ENCODE measurements around the gene OAS2.
"Not testable (repeated sequence)": the region's sequence is repeated elsewhere in the genome, so short reads cannot be mapped to it uniquely, and the experiment has no call there.

OAS2 gene

DNA sequence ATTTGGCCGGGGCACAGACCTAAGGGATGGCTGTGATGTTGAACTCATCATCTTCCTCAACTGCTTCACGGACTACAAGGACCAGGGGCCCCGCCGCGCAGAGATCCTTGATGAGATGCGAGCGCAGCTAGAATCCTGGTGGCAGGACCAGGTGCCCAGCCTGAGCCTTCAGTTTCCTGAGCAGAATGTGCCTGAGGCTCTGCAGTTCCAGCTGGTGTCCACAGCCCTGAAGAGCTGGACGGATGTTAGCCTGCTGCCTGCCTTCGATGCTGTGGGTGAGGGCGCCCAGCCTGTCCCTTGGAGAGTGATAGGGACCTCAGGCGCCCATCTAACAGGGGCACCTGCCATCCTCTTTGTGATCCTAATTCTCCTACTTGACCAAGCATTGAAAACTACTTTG lies 27.6 kb upstream of the OAS2 start:
- no peak for DNase-seq

- DNase-seq: not testable (repeated sequence)
Measured at GRCh38 chr12:112957125-112957524, 21.2 kb upstream of the OAS2 start.

- no peak for DNase-seq
Measured at GRCh38 chr12:112961074-112961473, 17.2 kb upstream of the OAS2 start.

DNA sequence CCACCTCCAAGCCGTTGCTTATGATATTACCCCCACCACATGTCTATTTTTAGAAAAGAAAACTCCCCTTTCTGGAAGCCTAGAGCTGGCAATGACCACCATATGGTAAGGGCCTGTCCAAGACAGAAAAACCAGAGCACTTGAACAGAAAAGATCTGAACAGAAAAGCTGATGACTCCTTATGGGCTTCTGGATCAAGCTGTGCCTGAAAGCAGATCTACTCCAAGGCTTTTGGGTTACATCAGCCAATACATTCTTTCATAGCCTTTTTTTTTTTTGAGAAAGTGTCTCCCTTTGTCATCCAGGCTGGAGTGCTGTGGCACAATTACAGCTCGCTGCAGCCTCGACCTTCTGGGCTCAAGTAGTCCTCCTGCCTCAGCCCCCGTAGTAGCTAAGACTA lies 16.8 kb upstream of the OAS2 start:
- DNase-seq: no peak

- no peak for DNase-seq
Measured at GRCh38 chr12:112962561-112962960, 15.8 kb upstream of the OAS2 start.

DNA sequence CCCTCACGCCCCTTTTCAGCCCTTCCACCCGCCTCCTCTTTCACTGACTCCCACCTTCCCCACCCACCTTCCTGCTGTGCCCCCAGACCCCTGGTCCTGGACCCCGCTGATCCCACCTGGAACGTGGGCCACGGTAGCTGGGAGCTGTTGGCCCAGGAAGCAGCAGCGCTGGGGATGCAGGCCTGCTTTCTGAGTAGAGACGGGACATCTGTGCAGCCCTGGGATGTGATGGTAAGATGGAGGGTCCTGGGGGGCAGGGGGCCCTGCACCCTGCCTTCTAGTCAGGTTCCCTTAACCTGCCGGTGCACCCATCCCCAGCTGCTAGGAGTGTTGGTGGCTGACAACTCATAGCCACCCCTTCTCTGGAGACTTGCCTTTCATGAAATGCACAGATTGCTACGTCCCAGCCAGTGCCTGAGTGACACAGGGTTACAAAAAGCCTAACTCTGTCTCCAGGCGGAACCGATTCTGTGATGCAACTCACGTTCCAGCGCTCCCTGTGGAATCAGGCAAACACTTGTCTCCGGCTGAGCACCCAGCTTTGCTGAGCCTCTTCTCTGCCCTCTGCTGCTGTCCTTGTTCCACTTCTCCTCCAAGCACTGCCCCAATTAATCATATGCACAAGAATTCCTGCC lies 15.0 kb upstream of the OAS2 start:
- no peak for DNase-seq

- no peak for DNase-seq
Measured at GRCh38 chr12:112964067-112964670, 14.2 kb upstream of the OAS2 start.

- DNase-seq: no peak
Measured at GRCh38 chr12:112964915-112965314, 13.4 kb upstream of the OAS2 start.

- DNase-seq: no peak
Measured at GRCh38 chr12:112965643-112966042, 12.7 kb upstream of the OAS2 start.

GRCh38 chr12:112967306-112967705 lies 11.0 kb upstream of the OAS2 start:
- DNase-seq: no peak

DNA sequence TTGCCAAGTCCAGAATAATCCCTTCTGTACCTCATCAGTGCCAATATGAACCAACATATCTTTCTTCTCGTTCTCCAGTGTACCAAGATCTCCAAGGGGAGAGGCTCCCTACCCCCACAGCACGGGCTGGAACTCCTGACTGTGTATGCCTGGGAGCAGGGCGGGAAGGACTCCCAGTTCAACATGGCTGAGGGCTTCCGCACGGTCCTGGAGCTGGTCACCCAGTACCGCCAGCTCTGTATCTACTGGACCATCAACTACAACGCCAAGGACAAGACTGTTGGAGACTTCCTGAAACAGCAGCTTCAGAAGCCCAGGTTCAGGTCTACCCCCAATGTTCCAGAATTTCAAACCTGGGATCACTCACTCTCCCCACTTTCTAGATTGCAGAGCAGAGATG lies 10.5 kb upstream of the OAS2 start:
- DNase-seq: no peak

- DNase-seq: no peak
Measured at GRCh38 chr12:112969547-112970306, 8.6 kb upstream of the OAS2 start.

DNA sequence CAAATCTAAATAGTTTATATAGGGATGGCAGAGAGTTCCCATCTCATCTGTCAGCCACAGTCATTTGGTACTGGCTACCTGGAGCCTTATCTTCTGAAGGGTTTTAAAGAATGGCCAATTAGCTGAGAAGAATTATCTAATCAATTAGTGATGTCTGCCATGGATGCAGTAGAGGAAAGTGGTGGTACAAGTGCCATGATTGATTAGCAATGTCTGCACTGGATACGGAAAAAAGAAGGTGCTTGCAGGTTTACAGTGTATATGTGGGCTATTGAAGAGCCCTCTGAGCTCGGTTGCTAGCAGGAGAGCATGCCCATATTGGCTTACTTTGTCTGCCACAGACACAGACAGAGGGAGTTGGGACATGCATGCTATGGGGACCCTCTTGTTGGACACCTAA lies 7.9 kb upstream of the OAS2 start:
- DNase-seq: no peak

GRCh38 chr12:112971248-112971647 lies 7.1 kb upstream of the OAS2 start:
- DNase-seq: no peak

DNA sequence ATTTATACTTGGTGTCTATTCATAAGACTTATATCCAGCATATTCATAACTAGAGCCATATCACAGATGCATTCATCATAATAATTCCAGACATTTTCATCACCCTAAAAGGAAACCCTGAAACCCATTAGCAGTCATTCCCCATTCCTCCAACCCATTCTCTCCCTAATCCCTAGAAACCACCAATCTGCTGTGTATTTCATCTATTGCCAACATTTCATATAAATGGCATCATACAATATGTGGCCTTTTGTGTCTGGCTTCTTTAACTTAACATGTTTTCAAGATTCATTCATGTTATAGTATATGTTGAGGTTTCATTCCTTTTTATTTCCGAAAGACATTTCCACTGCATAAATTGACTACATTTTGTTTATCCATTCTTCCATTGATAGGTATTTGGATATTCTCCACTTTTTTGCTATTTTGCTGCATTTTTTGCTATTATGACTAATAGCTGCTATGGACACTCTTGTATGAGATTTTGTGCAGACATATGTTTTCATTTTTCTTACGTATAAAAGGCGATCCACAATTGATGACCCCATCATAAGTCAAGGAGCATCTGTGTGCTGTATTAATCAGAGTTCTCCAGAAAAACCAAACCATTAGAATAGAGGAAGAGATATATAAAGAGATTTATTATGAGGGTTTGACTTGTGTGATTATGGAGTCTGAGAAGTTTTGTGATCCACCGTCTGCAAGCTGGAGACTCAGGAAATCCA lies 5.1 kb upstream of the OAS2 start:
- DNase-seq: no peak

GRCh38 chr12:112973818-112974231 lies 4.5 kb upstream of the OAS2 start:
- no peak for DNase-seq

- DNase-seq: no peak
Measured at GRCh38 chr12:112974904-112975303, 3.4 kb upstream of the OAS2 start.

GRCh38 chr12:112977139-112977538 lies 1.2 kb upstream of the OAS2 start:
- DNase-seq: no peak

GRCh38 chr12:112977641-112978040 lies 678 bp upstream of the OAS2 start:
- DNase-seq: no peak

DNA sequence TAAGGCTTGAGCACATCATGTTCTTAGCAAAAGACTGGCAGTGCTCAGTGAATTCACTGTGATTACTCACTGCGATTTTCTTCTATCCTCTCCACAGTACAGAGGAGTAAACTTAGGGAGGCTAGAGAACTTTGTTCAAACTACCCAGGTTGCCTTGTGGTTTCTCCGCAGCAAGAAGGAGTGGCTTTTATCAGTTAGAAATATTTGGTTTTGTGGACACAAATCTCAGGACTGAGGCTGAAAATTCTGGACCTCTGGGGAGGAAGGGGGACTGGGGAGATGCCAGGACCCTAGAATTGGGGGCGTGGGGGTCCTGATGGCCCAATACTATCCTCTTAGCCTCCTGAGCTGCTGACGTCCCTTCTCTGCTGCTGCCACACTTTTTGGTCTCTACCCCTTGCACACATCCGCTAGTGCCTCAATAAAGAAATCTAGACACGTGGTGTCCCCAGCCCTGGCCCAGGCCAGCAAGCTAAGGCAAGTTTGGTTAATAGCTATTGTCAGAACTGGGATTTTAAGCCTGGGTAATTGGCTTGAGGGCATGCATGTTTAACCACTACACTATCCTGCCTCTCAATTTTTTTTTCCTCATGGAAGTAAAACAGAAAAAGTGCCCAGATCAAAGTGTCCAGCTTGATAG lies 842 bp downstream of the OAS2 start:
- DNase-seq: peak; percentile 28

DNA sequence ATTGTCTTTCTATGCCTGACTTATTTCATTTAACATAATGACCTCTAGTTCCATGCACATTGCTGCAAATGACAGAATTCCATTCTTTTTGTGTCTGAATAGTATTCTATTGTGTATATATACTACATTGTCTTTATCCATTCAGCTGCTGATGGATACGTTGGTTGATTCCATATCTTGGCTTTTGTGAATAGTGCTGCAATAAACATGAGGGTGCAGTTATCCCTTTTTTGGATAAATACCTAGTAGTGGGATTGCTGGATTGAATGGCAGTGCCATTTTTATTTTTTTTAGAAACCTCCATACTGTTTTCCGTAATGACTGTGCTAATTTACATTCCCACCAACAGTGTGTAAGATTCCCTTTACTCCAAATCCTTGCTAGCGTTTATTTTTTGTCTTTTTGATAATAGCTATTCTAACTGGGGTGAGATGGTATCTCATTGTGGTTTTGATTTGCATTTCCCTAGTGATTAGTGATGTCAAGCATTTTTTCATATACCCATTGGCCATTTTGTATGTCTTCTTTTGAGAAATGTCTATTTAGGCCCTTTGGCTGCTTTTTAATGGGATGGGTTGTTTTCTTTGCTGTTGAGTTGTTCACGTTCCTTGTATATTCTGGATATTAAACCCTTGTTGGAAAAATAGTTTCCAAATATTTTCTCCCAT lies 2.3 kb downstream of the OAS2 start:
- no peak for DNase-seq

DNA sequence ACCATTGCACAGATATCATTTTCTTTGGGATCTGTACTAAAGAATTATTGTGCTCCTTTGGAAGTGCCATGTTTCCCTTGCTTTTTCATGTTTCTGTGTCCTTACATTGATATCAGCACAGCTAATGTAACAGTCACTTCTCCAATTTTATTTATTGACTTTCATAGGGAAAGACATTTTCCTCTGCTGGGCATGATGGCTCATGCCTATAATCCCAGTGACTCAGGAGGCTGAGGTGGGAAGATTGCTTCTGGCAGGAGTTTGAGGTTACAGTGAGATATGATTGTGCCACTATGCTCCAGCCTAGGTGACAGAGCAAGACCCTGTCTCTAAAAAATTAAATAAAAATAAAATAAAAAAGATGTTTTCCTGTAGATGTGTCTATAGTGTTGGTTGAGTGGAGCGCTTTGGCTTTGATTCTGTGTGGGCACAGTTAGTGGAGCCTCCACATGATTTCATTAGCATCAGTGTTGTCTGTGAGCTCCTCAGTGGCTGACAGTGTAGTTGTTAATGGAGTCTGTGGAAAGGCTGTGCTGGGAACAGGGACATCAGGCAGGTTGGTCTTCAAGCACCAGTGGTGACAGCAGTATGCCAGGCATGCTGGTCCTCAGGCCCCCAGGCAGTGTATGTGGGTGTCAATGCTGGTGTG lies 7.4 kb downstream of the OAS2 start:
- DNase-seq: no peak

Data from stimulated activated CD4-positive, alpha-beta T cell treated with anti-CD3 and anti-CD28 coated beads, Interleukin-12 subunit alpha, Interleukin-12 subunit beta, amount 100 ng/mL, for 4 hours (primary cell).